Type B pancreatic cell (in vitro differentiated cells): Measurements from ENCODE around the gene CCDC18. TPM values are rescaled to one million over a fixed set of nuclear protein-coding genes. Genes with fewer than 3 reads are reported as not detected.

ENCODE experiments used
- DNase-seq: peaks from one replicate; pipeline ENCODE4 v3.0.0; 2021; ENCODE audit warnings: mixed read lengths; ENCODE audit not compliant: unreplicated experiment; ENCODE audit errors: extremely low spot score
- H3K27ac Mint-ChIP-seq: 2 replicates; pipeline ENCODE4 v1.8.0; 2021; ENCODE audit warnings: mild to moderate bottlenecking, mixed read lengths
- H3K27me3 Mint-ChIP-seq: 2 replicates; pipeline ENCODE4 v1.8.0; 2021; ENCODE audit warnings: mixed read lengths
- H3K36me3 Mint-ChIP-seq: 2 replicates; pipeline ENCODE4 v1.8.0; 2021; ENCODE audit warnings: mixed read lengths
- H3K4me1 Mint-ChIP-seq: one replicate; pipeline ENCODE4 v1.8.0; 2021; ENCODE audit warnings: mixed read lengths; ENCODE audit not compliant: unreplicated experiment
- H3K4me3 Mint-ChIP-seq: 2 replicates; pipeline ENCODE4 v1.8.0; 2021; ENCODE audit warnings: mild to moderate bottlenecking, mixed read lengths
- H3K9me3 Mint-ChIP-seq: 2 replicates; pipeline ENCODE4 v1.8.0; 2021; ENCODE audit warnings: mixed read lengths
- CTCF ChIP-seq: fragments of 200-600 bp; sonication (generic); conservative IDR thresholded peaks from 2 replicates; pipeline ENCODE4 v1.5.0; 2021; ENCODE audit warnings: antibody characterized with exemption, mild to moderate bottlenecking
- long read RNA-seq: library from polyadenylated mRNA; unstranded; transcript quantifications from one replicate; pipeline ENCODE4 v2.0.0, GENCODE V29; 2020
- total RNA-seq: library from RNA; stranded (reverse); gene quantifications from 2 replicates; pipeline ENCODE4 v1.2.1, GENCODE V29; 2021; ENCODE audit warnings: low replicate concordance

The CCDC18 gene
- total RNA-seq, result 5.4 and 13.3 TPM in 2 replicates
- long read RNA-seq, partial matches to known transcripts, result 4 of 12 reads
- long read RNA-seq, other reads (novel, unspliced or antisense), result 8 of 12 reads

- Mint-ChIP-seq H3K4me1 (peaks cover 20% of the 10 kb centered on the region), H3K9me3 (no peaks in the 10 kb centered on the region), H3K36me3 (no peaks in the 10 kb centered on the region), H3K4me3 (peak within 1 kb of the TSS; percentile 98), H3K27ac (peak within 1 kb of the TSS; percentile 98), H3K27me3 (no peaks in the 10 kb centered on the region)
- no peak for DNase-seq
- no peak for TF ChIP-seq CTCF
Measured at GRCh38 chr1:93180723-93181613, at the start of gene CCDC18. CCDC18 (plus strand) TSS chr1:93180724; CDS start chr1:93183362, 2,638 bp downstream.

- TF ChIP-seq CTCF, result no peak
- Mint-ChIP-seq H3K27ac (no peak overlapping the region), H3K27me3 (no peaks in the 10 kb centered on the region), H3K36me3 (peaks cover 9% of the 10 kb centered on the region), H3K4me1 (no peaks in the 10 kb centered on the region), H3K9me3 (no peaks in the 10 kb centered on the region), H3K4me3 (no peak overlapping the region)
- DNase-seq, result no peak
Measured at GRCh38 chr1:93132638-93133037, 47.9 kb upstream of the CCDC18 start.

GRCh38 chr1:93136445-93136844, 44.1 kb upstream of the CCDC18 start:
- TF ChIP-seq CTCF, result no peak
- Mint-ChIP-seq H3K9me3 (no peaks in the 10 kb centered on the region), H3K27me3 (no peaks in the 10 kb centered on the region), H3K4me1 (no peaks in the 10 kb centered on the region), H3K4me3 (no peak overlapping the region), H3K27ac (no peak overlapping the region), H3K36me3 (peaks cover 23% of the 10 kb centered on the region)
- no peak for DNase-seq

- H3K9me3 Mint-ChIP-seq, result no peaks in the 10 kb centered on the region
- H3K4me1 Mint-ChIP-seq, result no peaks in the 10 kb centered on the region
- TF ChIP-seq CTCF, result no peak
- H3K27me3 Mint-ChIP-seq, result no peaks in the 10 kb centered on the region
- no peak overlapping the region for H3K4me3 Mint-ChIP-seq
- peaks cover 28% of the 10 kb centered on the region for H3K36me3 Mint-ChIP-seq
- H3K27ac Mint-ChIP-seq, result no peak overlapping the region
- no peak for DNase-seq
Measured at GRCh38 chr1:93137604-93138292, 42.8 kb upstream of the CCDC18 start.

GRCh38 chr1:93140106-93140505, 40.4 kb upstream of the CCDC18 start:
- Mint-ChIP-seq H3K27ac (no peak overlapping the region), H3K4me1 (no peaks in the 10 kb centered on the region), H3K27me3 (no peaks in the 10 kb centered on the region), H3K9me3 (no peaks in the 10 kb centered on the region), H3K4me3 (no peak overlapping the region), H3K36me3 (peaks cover 29% of the 10 kb centered on the region)
- no peak for TF ChIP-seq CTCF
- DNase-seq, result no peak
